ENCODE results near the gene DGCR8.

DNA sequence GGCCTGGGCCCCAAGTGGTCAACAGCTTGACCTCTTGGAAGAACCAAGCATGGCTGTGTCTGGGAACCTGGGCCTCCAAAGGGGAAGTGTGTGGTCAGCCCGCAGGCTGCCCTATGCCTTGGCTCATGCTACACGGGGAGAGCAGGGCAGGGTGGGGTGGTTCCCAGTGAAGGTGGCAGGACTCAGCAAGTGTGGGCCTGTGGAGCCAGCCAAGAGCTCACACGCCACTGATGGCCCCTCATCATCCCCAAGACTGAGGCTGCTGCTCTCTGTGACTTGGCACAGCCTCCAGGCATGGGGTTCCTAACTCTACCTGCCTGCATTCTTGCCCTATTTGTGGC, 15.9 kb upstream of the DGCR8 start:
- TF ChIP-seq POLR2A (IDR thresholded peaks at IDR 0.05) = no peak
- TF ChIP-seq, protein P1, sequence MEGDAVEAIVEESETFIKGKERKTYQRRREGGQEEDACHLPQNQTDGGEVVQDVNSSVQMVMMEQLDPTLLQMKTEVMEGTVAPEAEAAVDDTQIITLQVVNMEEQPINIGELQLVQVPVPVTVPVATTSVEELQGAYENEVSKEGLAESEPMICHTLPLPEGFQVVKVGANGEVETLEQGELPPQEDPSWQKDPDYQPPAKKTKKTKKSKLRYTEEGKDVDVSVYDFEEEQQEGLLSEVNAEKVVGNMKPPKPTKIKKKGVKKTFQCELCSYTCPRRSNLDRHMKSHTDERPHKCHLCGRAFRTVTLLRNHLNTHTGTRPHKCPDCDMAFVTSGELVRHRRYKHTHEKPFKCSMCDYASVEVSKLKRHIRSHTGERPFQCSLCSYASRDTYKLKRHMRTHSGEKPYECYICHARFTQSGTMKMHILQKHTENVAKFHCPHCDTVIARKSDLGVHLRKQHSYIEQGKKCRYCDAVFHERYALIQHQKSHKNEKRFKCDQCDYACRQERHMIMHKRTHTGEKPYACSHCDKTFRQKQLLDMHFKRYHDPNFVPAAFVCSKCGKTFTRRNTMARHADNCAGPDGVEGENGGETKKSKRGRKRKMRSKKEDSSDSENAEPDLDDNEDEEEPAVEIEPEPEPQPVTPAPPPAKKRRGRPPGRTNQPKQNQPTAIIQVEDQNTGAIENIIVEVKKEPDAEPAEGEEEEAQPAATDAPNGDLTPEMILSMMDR (IDR thresholded peaks at IDR 0.05) = no peak

Measured in esophagus squamous epithelium (tissue), 4 donors.